Mononuclear cell (primary cell): Measurements from ENCODE around the gene TPI1. TPM values are rescaled to one million over a fixed set of nuclear protein-coding genes. Genes with fewer than 3 reads are reported as not detected.
"Not testable (repeated sequence)": the region's sequence is repeated elsewhere in the genome, so short reads cannot be mapped to it uniquely, and the experiment has no call there.

ENCODE experiments used
- H3K27me3 ChIP-seq: 2 replicates; pipeline ENCODE4 v1.6.0; 2011; ENCODE audit warnings: low read length, control low read depth; ENCODE audit not compliant: insufficient read depth
- H3K4me1 ChIP-seq: 2 replicates; pipeline ENCODE4 v1.5.1; 2011; ENCODE audit warnings: mild to moderate bottlenecking, low read length, control low read depth; ENCODE audit not compliant: insufficient read depth
- H3K4me3 ChIP-seq: 2 replicates; pipeline ENCODE4 v1.5.1; 2011; ENCODE audit warnings: mild to moderate bottlenecking, low read length, moderate library complexity
- H3K9me3 ChIP-seq: 2 replicates; pipeline ENCODE4 v1.5.1; 2011; ENCODE audit warnings: low read depth, mild to moderate bottlenecking, control low read depth, low read length
- total RNA-seq: library from RNA; depleted of rRNA; stranded (reverse); fragments of >200 nt; gene quantifications from one replicate; pipeline ENCODE4 v1.2.3, GENCODE V29; 2012

The TPI1 gene
- total RNA-seq, 1 donor: 202 TPM

DNA sequence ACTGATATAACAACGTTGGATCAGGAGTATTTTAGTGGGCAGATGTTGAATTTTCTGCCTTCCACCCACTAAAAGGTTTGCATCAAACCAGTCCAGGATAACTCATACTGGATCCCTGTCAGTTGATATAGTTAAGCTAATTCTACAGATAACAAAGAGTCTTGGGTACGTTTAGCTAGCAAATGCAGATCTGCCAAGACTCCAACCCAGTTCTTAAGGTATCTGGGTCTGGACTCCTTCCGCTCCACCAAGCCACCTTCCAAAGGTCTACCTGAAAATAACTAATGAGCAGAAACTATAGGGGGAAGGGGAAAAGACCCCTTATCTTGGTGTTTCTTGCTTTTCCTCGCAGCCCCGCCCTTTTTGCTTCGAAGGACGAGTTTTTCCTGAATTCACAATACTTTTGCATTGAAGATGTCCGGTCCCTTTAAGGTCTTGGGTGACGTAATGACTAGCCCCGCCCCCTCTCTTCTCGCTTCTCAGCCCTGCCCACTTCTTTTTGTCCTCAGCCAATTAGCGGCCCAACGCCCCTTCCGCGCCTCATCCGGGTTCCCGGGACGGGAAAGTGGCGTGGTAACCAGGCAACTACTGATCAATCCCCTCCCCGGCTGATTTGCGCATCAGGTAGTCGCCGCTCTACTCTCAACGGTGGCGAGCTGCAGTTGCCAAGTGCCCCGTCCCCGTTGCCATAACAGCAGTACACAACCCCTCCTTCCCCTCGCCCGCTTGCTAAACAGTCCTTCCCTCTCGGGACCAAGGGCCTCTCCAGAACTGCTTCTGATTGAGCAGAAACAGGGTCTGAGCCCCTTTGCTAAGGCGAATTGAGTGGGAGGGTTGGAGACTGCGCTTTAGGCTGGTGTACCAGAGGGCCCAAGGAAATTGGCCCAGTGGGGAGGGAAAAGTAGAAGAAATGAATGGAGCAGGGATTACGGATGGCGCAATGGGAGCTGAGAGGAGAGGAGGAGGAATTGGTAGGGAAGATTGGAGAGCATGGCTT, 37.2 kb downstream of the TPI1 start, which contains the start of gene LRRC23:
TSS of gene LRRC23 (plus strand) at position 543 of the 997 bp plus-strand sequence. CDS start 812 bp downstream, outside the sequence.
- H3K9me3 ChIP-seq: no peaks in the 10 kb centered on the region
- H3K4me3 ChIP-seq: peak within 1 kb of the TSS; percentile 56
- H3K4me1 ChIP-seq: peaks cover 24% of the 10 kb centered on the region
- H3K27me3 ChIP-seq: no peaks in the 10 kb centered on the region

DNA sequence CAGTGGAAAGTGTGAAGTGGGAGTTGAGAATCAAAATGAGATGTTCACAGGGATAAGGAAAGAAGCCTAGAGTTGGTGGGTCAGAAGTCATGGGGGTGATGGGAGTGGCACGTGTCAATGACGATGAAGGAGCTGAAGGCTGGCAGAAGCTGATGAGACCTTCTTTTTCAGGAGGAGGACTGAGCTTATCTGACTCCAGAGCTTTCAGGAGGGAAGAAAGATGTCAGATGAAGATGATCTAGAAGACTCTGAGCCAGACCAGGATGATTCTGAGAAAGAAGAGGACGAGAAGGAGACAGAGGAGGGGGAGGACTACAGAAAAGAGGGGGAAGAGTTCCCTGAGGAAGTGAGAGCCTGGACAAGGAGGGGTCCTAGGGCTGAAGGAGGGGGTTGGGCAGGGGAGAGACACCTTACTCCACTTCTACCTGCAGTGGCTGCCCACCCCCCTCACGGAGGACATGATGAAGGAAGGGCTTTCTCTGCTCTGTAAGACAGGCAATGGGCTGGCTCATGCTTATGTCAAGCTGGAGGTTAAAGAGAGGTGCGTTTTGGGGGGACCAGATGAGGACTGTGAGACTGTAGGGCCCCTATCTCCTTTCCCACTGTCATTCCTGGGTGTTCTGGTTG, 38.2 kb downstream of the TPI1 start:
- H3K9me3 ChIP-seq: no peaks in the 10 kb centered on the region
- no peaks in the 10 kb centered on the region for H3K27me3 ChIP-seq
- no peak overlapping the region for H3K4me3 ChIP-seq
- H3K4me1 ChIP-seq: peaks cover 15% of the 10 kb centered on the region

DNA sequence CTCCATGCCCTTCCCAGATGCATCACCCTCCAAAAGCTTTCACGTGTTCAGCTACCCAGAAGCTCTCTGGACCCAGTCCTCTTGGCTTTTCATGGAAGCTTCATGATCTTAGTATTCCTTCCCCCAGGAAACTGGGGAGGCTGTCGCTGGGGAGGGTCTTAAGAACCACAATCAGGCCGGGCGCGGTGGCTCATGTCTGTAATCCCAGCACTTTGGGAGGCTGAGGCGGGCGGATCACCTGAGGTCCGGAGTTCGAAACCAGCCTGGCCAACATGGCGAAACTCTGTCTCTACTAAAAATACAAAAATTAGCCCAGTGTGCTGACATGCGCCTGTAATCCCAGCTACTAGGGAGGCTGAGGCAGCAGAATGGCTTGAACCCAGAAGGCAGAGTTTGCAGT, 40.8 kb downstream of the TPI1 start:
- not testable (repeated sequence) for H3K27me3 ChIP-seq, H3K9me3 ChIP-seq, H3K4me3 ChIP-seq
- H3K4me1 ChIP-seq: peaks cover 15% of the 10 kb centered on the region

DNA sequence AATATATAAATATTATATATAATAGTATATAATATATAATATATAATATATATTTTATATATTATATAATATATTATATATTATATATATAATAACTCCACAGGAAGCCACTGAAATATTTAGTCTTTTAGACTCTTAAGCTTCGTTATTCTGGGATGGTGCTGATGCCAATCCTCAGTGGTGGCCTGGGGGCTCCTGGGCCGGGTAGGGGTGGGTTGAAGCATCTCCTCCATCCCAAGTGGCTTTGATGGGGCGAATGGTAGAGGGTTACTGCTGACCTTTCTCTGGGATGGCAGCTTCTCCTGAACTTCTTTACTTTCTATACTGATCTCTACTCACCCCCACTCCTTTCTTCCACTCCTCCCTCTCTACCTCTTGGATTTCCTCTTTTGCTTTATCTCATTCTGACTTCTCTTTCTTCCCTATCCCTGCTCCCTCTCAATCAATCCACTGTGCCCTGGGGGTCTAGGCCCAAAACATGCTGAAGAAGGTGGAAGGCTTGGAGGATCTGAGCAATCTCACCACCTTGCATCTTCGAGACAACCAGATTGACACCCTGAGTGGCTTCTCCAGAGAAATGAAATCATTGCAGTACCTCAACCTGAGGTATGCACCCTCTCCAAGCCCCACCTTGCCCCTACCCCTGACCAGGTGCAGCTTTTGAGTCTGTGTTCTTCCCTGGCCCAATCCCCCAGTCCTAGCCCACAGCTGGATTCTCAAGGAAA, 42.3 kb downstream of the TPI1 start:
- H3K4me1 ChIP-seq: peaks cover 18% of the 10 kb centered on the region
- no peak overlapping the region for H3K4me3 ChIP-seq
- H3K9me3 ChIP-seq: no peaks in the 10 kb centered on the region
- peaks cover 9% of the 10 kb centered on the region for H3K27me3 ChIP-seq

DNA sequence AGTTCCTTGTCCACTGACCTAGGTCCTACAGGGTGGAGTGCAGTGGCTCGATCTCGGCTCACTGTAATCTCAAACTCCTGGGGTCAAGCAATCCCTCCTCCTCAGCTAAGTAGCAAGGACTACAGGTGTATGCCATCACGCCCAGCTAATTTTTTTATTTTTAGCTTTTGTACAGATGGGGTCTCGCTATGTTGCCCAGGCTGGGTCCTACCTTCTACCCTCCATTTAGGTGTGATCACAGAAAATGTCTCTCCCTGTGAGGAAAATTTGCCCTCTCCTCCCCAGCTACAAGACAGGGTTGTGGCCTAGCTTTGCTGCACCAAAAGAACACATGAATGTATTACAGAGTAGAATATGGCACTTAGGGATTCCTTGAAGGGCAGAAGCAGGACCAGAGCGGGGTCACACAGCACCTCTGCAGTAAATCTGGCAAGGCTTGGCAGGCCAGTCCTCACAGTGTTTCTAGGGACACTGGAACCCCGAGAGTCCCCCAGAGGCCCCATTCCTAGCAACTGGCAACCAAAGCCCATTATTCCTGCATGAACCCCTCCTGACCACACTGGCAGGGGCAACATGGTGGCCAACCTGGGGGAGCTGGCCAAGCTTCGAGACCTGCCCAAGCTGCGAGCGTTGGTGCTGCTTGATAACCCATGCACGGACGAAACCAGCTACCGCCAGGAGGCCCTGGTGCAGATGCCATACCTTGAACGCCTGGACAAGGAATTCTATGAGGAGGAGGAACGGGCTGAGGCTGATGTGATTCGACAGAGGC, 45.0 kb downstream of the TPI1 start:
- Histone ChIP-seq H3K9me3 (no peaks in the 10 kb centered on the region), H3K4me3 (no peak overlapping the region), H3K4me1 (peaks cover 17% of the 10 kb centered on the region), H3K27me3 (peaks cover 11% of the 10 kb centered on the region)

DNA sequence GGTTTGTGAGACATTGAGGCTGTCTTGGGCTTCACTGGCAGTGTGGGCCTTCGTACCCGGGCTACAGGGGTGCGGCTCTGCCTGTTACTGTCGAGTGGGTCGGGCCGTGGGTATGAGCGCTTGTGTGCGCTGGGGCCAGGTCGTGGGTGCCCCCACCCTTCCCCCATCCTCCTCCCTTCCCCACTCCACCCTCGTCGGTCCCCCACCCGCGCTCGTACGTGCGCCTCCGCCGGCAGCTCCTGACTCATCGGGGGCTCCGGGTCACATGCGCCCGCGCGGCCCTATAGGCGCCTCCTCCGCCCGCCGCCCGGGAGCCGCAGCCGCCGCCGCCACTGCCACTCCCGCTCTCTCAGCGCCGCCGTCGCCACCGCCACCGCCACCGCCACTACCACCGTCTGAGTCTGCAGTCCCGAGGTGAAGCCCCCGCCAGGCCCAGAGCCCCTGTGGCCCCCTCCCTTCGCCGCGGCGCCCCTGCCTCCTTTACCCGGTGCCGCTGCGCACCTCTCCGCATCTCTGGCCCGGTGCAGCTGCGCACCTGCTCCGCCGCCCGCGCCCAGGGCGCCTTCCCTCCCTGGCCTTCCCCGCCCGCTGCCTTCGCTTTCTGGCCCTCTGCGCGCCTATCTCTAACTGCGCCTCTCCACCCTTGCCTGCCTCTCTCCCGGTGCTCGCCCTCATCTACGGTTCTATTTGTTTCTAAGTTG, 47.1 kb downstream of the TPI1 start, which contains the start of gene ENO2:
TSS of gene ENO2 (plus strand) at position 335 of the 701 bp plus-strand sequence. CDS start 1,253 bp downstream, outside the sequence.
- Histone ChIP-seq H3K4me3 (peak within 1 kb of the TSS; percentile 43), H3K9me3 (no peaks in the 10 kb centered on the region), H3K27me3 (peaks cover 11% of the 10 kb centered on the region), H3K4me1 (peaks cover 17% of the 10 kb centered on the region)

DNA sequence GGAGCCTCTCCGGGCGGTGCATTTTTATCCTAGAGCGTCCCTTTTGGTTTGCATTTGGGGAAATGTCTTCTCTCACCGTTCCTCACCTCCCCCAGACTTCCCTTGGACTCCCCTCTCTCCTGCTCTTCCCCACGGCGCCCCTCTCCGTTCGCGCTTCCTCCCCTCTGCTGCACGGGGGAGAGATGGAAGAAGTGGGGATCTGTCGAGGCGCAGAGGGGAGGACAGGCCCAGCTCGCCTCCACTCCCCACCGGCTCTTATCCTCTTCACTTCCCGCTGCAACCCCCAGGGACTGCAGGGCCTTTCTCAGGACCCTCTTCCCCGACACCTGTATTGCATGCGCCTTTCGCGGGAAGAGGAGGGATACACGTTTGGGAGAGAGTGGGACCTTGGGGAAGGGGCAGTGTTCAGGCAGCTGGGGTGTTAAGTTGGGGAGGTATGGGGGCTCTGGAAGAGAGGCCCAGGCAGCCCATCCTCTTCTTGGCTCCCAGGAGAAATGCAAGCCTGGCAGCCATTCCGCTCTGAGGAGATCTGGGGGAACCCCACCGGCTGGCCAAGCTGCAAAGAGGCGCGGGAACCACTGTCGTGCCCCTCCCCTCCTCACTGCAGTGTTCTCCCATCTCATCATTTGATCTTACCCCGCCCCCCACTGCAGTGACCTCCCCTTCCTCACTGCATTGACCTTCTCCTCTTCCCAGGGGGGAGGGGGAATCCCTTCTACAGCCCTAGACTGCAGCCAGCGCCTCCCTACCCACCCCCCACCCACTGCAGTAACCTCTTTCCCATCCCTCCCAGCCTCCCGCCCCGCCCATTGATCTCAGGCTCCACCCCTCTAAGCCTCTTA, 47.8 kb downstream of the TPI1 start:
- H3K4me1 ChIP-seq: peaks cover 17% of the 10 kb centered on the region
- H3K27me3 ChIP-seq: peaks cover 11% of the 10 kb centered on the region
- H3K4me3 ChIP-seq: peak overlapping the region; percentile 43
- no peaks in the 10 kb centered on the region for H3K9me3 ChIP-seq

DNA sequence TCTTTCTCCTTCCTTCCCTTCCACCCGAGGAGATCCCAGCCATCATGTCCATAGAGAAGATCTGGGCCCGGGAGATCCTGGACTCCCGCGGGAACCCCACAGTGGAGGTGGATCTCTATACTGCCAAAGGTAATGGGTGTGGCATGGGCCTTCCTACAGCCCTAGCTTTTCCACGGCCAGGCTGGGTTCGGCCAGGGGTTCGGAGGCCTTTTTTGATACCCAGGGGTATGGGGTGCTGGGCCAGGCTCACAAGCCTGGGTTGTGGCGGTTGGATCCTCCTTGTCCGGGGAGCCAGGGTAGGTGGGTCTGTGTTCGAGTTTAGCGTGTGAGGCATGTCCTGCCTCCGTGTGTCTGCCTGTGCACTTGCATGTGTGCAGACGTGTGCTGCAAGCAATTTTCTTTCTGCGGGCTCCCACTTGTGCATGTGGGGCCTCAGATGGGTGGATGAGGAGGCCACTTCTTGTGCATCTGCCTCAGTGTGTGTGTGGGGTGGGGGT, 48.5 kb downstream of the TPI1 start:
- H3K27me3 ChIP-seq: peaks cover 11% of the 10 kb centered on the region
- H3K9me3 ChIP-seq: no peaks in the 10 kb centered on the region
- H3K4me1 ChIP-seq: peaks cover 17% of the 10 kb centered on the region
- H3K4me3 ChIP-seq: no peak overlapping the region

DNA sequence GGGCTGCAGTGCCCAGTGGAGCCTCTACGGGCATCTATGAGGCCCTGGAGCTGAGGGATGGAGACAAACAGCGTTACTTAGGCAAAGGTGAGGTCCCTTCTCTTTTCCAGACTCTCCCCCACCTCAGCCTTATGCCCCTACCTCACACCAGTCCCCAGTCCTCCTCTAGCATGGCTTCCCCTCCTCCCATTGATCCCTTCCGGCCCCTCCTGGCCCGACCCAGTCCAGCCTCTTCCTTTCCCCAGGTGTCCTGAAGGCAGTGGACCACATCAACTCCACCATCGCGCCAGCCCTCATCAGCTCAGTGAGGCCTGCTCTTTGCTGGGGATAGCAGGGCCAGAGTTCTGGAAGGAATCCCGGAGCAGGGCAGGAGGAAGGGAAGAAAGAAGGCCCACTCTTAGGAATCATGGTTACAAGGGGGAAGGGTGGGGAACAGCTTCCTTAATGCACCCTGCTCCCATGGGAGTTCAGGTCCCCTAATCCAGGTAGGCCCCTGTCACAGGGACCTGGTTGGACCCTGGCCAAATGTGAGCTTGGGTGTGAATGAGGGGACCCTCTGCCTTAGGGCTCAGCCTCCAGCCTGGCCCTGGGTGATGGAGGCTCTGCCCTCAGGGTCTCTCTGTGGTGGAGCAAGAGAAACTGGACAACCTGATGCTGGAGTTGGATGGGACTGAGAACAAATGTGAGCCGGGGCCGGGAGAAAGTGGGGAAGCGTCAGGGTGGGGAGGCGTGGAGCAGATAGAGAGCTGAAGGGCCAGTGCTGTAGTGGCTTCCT, 49.3 kb downstream of the TPI1 start:
- Histone ChIP-seq H3K4me1 (peaks cover 17% of the 10 kb centered on the region), H3K4me3 (no peak overlapping the region), H3K9me3 (no peaks in the 10 kb centered on the region), H3K27me3 (peaks cover 11% of the 10 kb centered on the region)

DNA sequence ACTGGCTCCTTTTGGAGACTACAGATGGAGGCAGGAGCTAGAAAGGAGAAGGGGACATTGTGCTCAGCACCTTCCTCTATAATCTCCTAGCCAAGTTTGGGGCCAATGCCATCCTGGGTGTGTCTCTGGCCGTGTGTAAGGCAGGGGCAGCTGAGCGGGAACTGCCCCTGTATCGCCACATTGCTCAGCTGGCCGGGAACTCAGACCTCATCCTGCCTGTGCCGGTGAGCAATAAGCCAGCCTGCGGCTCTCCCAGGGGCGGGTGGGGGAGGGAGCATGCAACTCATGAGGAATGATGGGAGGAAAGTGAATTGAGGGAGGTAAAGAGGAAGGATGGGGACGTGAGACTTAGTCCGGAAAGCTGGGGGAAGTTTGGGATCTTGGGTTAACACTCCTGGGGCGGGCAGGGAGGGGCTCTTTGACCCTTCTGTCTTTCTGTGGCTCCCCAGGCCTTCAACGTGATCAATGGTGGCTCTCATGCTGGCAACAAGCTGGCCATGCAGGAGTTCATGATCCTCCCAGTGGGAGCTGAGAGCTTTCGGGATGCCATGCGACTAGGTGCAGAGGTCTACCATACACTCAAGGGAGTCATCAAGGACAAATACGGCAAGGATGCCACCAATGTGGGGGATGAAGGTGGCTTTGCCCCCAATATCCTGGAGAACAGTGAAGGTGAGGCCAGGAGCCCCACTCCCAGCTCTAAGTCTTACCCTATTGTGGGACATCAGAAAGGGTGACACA, 50.3 kb downstream of the TPI1 start:
- peaks cover 11% of the 10 kb centered on the region for H3K27me3 ChIP-seq
- H3K9me3 ChIP-seq: no peaks in the 10 kb centered on the region
- no peak overlapping the region for H3K4me3 ChIP-seq
- H3K4me1 ChIP-seq: peaks cover 25% of the 10 kb centered on the region

DNA sequence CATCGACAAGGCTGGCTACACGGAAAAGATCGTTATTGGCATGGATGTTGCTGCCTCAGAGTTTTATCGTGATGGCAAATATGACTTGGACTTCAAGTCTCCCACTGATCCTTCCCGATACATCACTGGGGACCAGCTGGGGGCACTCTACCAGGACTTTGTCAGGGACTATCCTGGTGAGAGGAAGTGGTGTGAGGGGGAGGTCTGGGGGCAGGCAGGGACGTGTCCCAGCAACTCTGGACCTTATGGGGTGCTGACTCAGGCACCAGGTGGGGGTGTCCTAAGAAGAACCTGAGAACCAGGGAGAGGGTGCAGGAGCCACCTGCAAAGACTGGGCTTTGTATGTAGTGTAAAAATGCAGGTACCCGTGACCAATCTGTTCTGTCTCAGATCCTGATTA, 52.3 kb downstream of the TPI1 start:
- Histone ChIP-seq H3K27me3 (peaks cover 3% of the 10 kb centered on the region), H3K4me1 (peaks cover 35% of the 10 kb centered on the region), H3K4me3 (no peak overlapping the region), H3K9me3 (no peaks in the 10 kb centered on the region)
